IPS-11a (cell line): Measurements from ENCODE around the gene TMEM266.

Experiments used
- H3K4me3 ChIP-seq: one replicate; pipeline ENCODE4 v1.5.1; 2013; ENCODE audit warnings: low read depth, low read length, control low read depth

Gene TMEM266

GRCh38 chr15:76160426-76161152 lies 100.8 kb downstream of the TMEM266 start:
- no peak overlapping the region for H3K4me3 ChIP-seq

- no peak overlapping the region for H3K4me3 ChIP-seq
These were observed 101.6 kb downstream of the TMEM266 start for GRCh38 chr15:76161153-76162035.

GRCh38 chr15:76162036-76162398 lies 102.2 kb downstream of the TMEM266 start:
- H3K4me3 ChIP-seq = no peak overlapping the region

GRCh38 chr15:76162784-76163456 lies 103.1 kb downstream of the TMEM266 start:
- H3K4me3 ChIP-seq = no peak overlapping the region

- no peak overlapping the region for H3K4me3 ChIP-seq
These were observed 103.9 kb downstream of the TMEM266 start for GRCh38 chr15:76163457-76164295.

GRCh38 chr15:76164602-76165001 lies 104.8 kb downstream of the TMEM266 start:
- H3K4me3 ChIP-seq = no peak overlapping the region

GRCh38 chr15:76165951-76166350 lies 106.2 kb downstream of the TMEM266 start:
- H3K4me3 ChIP-seq = no peak overlapping the region

- no peak overlapping the region for H3K4me3 ChIP-seq
These were observed 108.6 kb downstream of the TMEM266 start for GRCh38 chr15:76168237-76168984.

- H3K4me3 ChIP-seq = no peak overlapping the region
These were observed 109.2 kb downstream of the TMEM266 start for GRCh38 chr15:76169018-76169417.

- no peak overlapping the region for H3K4me3 ChIP-seq
These were observed 110.4 kb downstream of the TMEM266 start for GRCh38 chr15:76169911-76170800.

- no peak overlapping the region for H3K4me3 ChIP-seq
These were observed 113.0 kb downstream of the TMEM266 start for GRCh38 chr15:76172782-76173181.

- H3K4me3 ChIP-seq = no peak overlapping the region
These were observed 113.6 kb downstream of the TMEM266 start for GRCh38 chr15:76173317-76173834.

GRCh38 chr15:76174654-76175053 lies 114.9 kb downstream of the TMEM266 start:
- no peak overlapping the region for H3K4me3 ChIP-seq

- H3K4me3 ChIP-seq = no peak overlapping the region
These were observed 115.7 kb downstream of the TMEM266 start for GRCh38 chr15:76175442-76175841.

- no peak overlapping the region for H3K4me3 ChIP-seq
These were observed 116.3 kb downstream of the TMEM266 start for GRCh38 chr15:76176059-76176458.

GRCh38 chr15:76176487-76177085 lies 116.8 kb downstream of the TMEM266 start:
- H3K4me3 ChIP-seq = no peak overlapping the region

GRCh38 chr15:76177491-76178040 lies 117.8 kb downstream of the TMEM266 start:
- no peak overlapping the region for H3K4me3 ChIP-seq
